ENCODE data around the gene RNF19B. TPM values are rescaled to one million over a fixed set of nuclear protein-coding genes. Genes with fewer than 3 reads are reported as not detected.

The RNF19B gene
- total and polyA plus RNA-seq, 2 of the 13 experiments (the other 11 are each of a cell fraction or from before 2014, with no cell fraction given) = 15.3 to 22.5 TPM

DNA sequence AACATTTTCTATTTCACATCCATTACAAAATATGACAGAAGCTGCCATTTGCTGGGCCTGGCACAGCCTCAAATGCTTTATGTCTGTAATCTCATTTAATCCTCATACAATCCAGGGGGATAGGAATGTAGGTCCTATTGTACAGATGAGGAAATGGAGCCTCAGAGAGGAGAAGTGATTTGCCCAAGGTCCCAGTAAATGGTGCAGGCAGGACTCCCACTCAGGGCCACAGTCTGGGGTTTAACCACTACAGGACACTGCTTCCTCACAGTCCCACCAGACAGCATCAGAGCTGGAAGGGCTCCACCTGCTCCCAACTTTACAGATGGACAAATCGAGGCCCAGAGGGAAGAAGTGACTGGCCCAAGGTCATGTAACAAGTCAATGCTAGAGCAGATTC, 20.6 kb upstream of the RNF19B start:
- no peaks in the 10 kb centered on the region for H3K36me3 ChIP-seq (replicated peaks in 1 of 2; ENCODE audit: control insufficient read depth in 1 of 2, insufficient read depth in 2 of 2, low read length in 2 of 2)
- no peak for ATAC-seq
- peaks cover 12% of the 10 kb centered on the region for H3K4me1 ChIP-seq (ENCODE audit: insufficient read depth, low read length)
- in situ Hi-C loops (cut with HindIII; ENCODE audit: extremely low pct_ligation_motif_present, low pct_unique_long_range_greater_than_20kb) = no loop called here
- no peak overlapping the region for H3K4me2 ChIP-seq (ENCODE audit: low read depth, low read length)
- 17% methylated on average over 1 of the region's 1 CpG for WGBS (ENCODE audit: low lambda C conversion rate)
- ChIA-PET POLR2A (interaction anchor here (2.3 kb wide), 1 partner anchor 20 kb away, joined by 5 read pairs; the partner anchor contains the start of gene RNF19B), CTCF (ENCODE audit: low intra/inter-chr PET ratio, low total read pairs) (no interaction called here)
- intact Hi-C loops (cut with micrococcal nuclease; ENCODE audit: unreplicated experiment) = no loop called here
- no peaks in the 10 kb centered on the region for H4K20me1 ChIP-seq (ENCODE audit: insufficient read depth, low read length)
- BruUV-seq (replicated peaks) = no TSS peak
- no peak overlapping the region for H3K4me3 ChIP-seq (replicated peaks in 1 of 3; ENCODE audit: insufficient read depth in 1 of 3, low read depth in 2 of 3, low read length in 3 of 3)
- H3K9ac ChIP-seq (ENCODE audit: insufficient read depth, low read depth, low read length) = no peak overlapping the region
- H3K9me3 ChIP-seq (ENCODE audit: low read length) = no peaks in the 10 kb centered on the region
- no peaks in the 10 kb centered on the region; a peak in 2 of 5 replicates for H3K27me3 ChIP-seq (ENCODE audit: control insufficient read depth in 1 of 2, insufficient read depth in 2 of 2, low read length in 2 of 2)
- no peak overlapping the region for H2AFZ ChIP-seq (ENCODE audit: low read length)
- no peaks in the 10 kb centered on the region for H3K79me2 ChIP-seq (ENCODE audit: insufficient read depth, low read length)
- DNase-seq (ENCODE audit: low spot score) = no peak
- H3K27ac ChIP-seq (ENCODE audit: extremely low read length, insufficient read depth, low read length) = no peak overlapping the region
- no peak for FAIRE-seq
- no peak for TF ChIP-seq TGIF2 (CRISPR knock-in tag; IDR thresholded peaks at IDR 0.05)
- TF ChIP-seq DR1 (CRISPR knock-in tag; IDR thresholded peaks at IDR 0.05) = no peak
- no peak for TF ChIP-seq ZNF335 (CRISPR knock-in tag; IDR thresholded peaks at IDR 0.05)
- no peak for TF ChIP-seq ZNF17 (CRISPR knock-in tag; IDR thresholded peaks at IDR 0.05)
- TF ChIP-seq TIGD3 (CRISPR knock-in tag; IDR thresholded peaks at IDR 0.05; ENCODE audit: borderline replicate concordance) = no peak
- TF ChIP-seq ZZZ3 (CRISPR knock-in tag; IDR thresholded peaks at IDR 0.05; ENCODE audit: borderline replicate concordance) = no peak
- no peak for TF ChIP-seq KDM5B (CRISPR knock-in tag; IDR thresholded peaks at IDR 0.05; ENCODE audit: borderline replicate concordance)
- no peak for TF ChIP-seq FIP1L1 (IDR thresholded peaks at IDR 0.05; ENCODE audit: borderline replicate concordance, insufficient read depth, low read depth, low read length)
- TF ChIP-seq TBP (CRISPR knock-in tag; IDR thresholded peaks at IDR 0.05) = no peak
- no peak for TF ChIP-seq KLF6 (CRISPR knock-in tag; IDR thresholded peaks at IDR 0.05)
- TF ChIP-seq, protein P1, sequence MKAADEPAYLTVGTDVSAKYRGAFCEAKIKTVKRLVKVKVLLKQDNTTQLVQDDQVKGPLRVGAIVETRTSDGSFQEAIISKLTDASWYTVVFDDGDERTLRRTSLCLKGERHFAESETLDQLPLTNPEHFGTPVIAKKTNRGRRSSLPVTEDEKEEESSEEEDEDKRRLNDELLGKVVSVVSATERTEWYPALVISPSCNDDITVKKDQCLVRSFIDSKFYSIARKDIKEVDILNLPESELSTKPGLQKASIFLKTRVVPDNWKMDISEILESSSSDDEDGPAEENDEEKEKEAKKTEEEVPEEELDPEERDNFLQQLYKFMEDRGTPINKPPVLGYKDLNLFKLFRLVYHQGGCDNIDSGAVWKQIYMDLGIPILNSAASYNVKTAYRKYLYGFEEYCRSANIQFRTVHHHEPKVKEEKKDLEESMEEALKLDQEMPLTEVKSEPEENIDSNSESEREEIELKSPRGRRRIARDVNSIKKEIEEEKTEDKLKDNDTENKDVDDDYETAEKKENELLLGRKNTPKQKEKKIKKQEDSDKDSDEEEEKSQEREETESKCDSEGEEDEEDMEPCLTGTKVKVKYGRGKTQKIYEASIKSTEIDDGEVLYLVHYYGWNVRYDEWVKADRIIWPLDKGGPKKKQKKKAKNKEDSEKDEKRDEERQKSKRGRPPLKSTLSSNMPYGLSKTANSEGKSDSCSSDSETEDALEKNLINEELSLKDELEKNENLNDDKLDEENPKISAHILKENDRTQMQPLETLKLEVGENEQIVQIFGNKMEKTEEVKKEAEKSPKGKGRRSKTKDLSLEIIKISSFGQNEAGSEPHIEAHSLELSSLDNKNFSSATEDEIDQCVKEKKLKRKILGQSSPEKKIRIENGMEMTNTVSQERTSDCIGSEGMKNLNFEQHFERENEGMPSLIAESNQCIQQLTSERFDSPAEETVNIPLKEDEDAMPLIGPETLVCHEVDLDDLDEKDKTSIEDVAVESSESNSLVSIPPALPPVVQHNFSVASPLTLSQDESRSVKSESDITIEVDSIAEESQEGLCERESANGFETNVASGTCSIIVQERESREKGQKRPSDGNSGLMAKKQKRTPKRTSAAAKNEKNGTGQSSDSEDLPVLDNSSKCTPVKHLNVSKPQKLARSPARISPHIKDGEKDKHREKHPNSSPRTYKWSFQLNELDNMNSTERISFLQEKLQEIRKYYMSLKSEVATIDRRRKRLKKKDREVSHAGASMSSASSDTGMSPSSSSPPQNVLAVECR (CRISPR knock-in tag; IDR thresholded peaks at IDR 0.05; ENCODE audit: borderline replicate concordance) = no peak
- no peak for TF ChIP-seq TOE1 (CRISPR knock-in tag; IDR thresholded peaks at IDR 0.05)
- no peak for TF ChIP-seq MLLT10 (CRISPR knock-in tag; IDR thresholded peaks at IDR 0.05)
- TF ChIP-seq DMTF1 (CRISPR knock-in tag; IDR thresholded peaks at IDR 0.05) = no peak
- no peak for TF ChIP-seq ZNF562 (CRISPR knock-in tag; IDR thresholded peaks at IDR 0.05; ENCODE audit: borderline replicate concordance)
- TF ChIP-seq ZNF20 (CRISPR knock-in tag; IDR thresholded peaks at IDR 0.05) = no peak
